Pericardium fibroblast (primary cell): ENCODE results near the gene OR52W1. TPM values are rescaled to one million over a fixed set of nuclear protein-coding genes. Genes with fewer than 3 reads are reported as not detected.

Experiments
- total RNA-seq: library from RNA; depleted of rRNA; stranded (reverse); fragments of >200 nt; gene quantifications from 2 replicates; pipeline ENCODE4 v1.2.3, GENCODE V29; 2015

The OR52W1 gene
- total RNA-seq = not detected in 2 replicates

GRCh38 chr11:6199174-6199810 lies at the start of gene OR52W1:
TSS of gene OR52W1 (plus strand) at chr11:6199224. CDS start at chr11:6199224, 0 bp downstream.

GRCh38 chr11:6170226-6170625 lies 28.8 kb upstream of the OR52W1 start, which contains the start of gene OR52B2:
TSS of gene OR52B2 (minus strand) at chr11:6170326. CDS start at chr11:6170326, 0 bp downstream.

GRCh38 chr11:6205366-6205765 lies 6.3 kb downstream of the OR52W1 start, which contains the start of gene C11orf42:
TSS of gene C11orf42 (plus strand) at chr11:6205557. CDS start at chr11:6205616, 59 bp downstream.

GRCh38 chr11:6234387-6235107 lies 35.5 kb downstream of the OR52W1 start, which contains the start of gene FHIP1B:
TSS of gene FHIP1B (minus strand) at chr11:6234636. CDS start at chr11:6224516, 10,120 bp downstream.

GRCh38 chr11:6238902-6239301 lies 39.9 kb downstream of the OR52W1 start, which contains the start of gene CNGA4:
TSS of gene CNGA4 (plus strand) at chr11:6239089. CDS start at chr11:6239207, 118 bp downstream.

Other genes starting within 250 kb of the OR52W1 start
- not detected in 2 replicates for gene OR56A5, start 230.7 kb upstream of the OR52W1 start, total RNA-seq
- not detected in 2 replicates for gene OR52L1, start 212.2 kb upstream of the OR52W1 start, total RNA-seq
- not detected in 2 replicates for gene OR56A4, start 192.3 kb upstream of the OR52W1 start, total RNA-seq
- gene OR56A1, start 168.5 kb upstream of the OR52W1 start, total RNA-seq = not detected in 2 replicates
- not detected in 2 replicates for gene OR56B4, start 91.5 kb upstream of the OR52W1 start, total RNA-seq
- not detected in 2 replicates for gene OR52B2, start 28.9 kb upstream of the OR52W1 start, total RNA-seq
- not detected in 2 replicates for gene C11orf42, start 6.3 kb downstream of the OR52W1 start, total RNA-seq
- gene FHIP1B, start 35.4 kb downstream of the OR52W1 start, total RNA-seq = 12.1 and 13.3 TPM in 2 replicates
- not detected in 2 replicates for gene CNGA4, start 39.9 kb downstream of the OR52W1 start, total RNA-seq
- gene CCKBR, start 60.6 kb downstream of the OR52W1 start, total RNA-seq = not detected in 2 replicates
- 460 and 641 TPM in 2 replicates for gene CAVIN3, start 121.3 kb downstream of the OR52W1 start, total RNA-seq
- gene SMPD1, start 191.2 kb downstream of the OR52W1 start, total RNA-seq = 43.7 and 67.0 TPM in 2 replicates
- 34.5 and 36.4 TPM in 2 replicates for gene APBB1, start 219.9 kb downstream of the OR52W1 start, total RNA-seq
- gene HPX, start 241.8 kb downstream of the OR52W1 start, total RNA-seq = not detected in 2 replicates